DOHH2 (cell line): ENCODE data around the gene CREBRF.

Experiments
- H3F3A ChIP-seq: fragments of 200-600 bp; sonication (generic), shearing (Covaris generic); 2 replicates; pipeline ENCODE4 v1.6.0; 2016; ENCODE audit warnings: antibody characterized with exemption, mild to moderate bottlenecking; ENCODE audit not compliant: control insufficient read depth, insufficient read depth
- H3K27ac ChIP-seq: fragments of 200-600 bp; sonication (generic); 2 replicates; pipeline ENCODE4 v1.5.1; 2014; ENCODE audit warnings: low read depth, mild to moderate bottlenecking, low read length, moderate library complexity
- H3K27me3 ChIP-seq: fragments of 200-600 bp; sonication (generic); 2 replicates; pipeline ENCODE4 v1.6.1; 2014; ENCODE audit warnings: mild to moderate bottlenecking, low read length, mixed read lengths; ENCODE audit not compliant: control insufficient read depth
- H3K36me3 ChIP-seq: fragments of 200-600 bp; sonication (generic); 2 replicates; pipeline ENCODE4 v1.6.1; 2014; ENCODE audit warnings: mild to moderate bottlenecking, low read length, moderate library complexity, mixed read lengths; ENCODE audit not compliant: control insufficient read depth
- H3K4me1 ChIP-seq: fragments of 200-600 bp; sonication (generic); 2 replicates; pipeline ENCODE4 v1.6.1; 2014; ENCODE audit warnings: mild to moderate bottlenecking, low read length, mixed read lengths; ENCODE audit not compliant: control insufficient read depth
- H3K4me2 ChIP-seq: fragments of 200-600 bp; sonication (generic); 2 replicates; pipeline ENCODE4 v1.6.0; 2014; ENCODE audit warnings: mild to moderate bottlenecking, low read length, moderate library complexity
- H3K4me3 ChIP-seq: fragments of 200-600 bp; sonication (generic); 2 replicates; pipeline ENCODE4 v1.5.1; 2014; ENCODE audit warnings: mild to moderate bottlenecking, low read length, mixed read lengths
- H3K79me2 ChIP-seq: fragments of 200-600 bp; sonication (generic); 2 replicates; pipeline ENCODE4 v1.6.1; 2014; ENCODE audit warnings: mild to moderate bottlenecking, low read length, mixed read lengths; ENCODE audit not compliant: control insufficient read depth
- H3K9me2 ChIP-seq: fragments of 200-600 bp; sonication (generic); replicated peaks from 2 replicates; pipeline ENCODE4 v1.6.1; 2014; ENCODE audit warnings: mild to moderate bottlenecking, low read length, mixed read lengths; ENCODE audit not compliant: control insufficient read depth
- H3K9me3 ChIP-seq: fragments of 200-600 bp; sonication (generic); 2 replicates; pipeline ENCODE4 v1.6.1; 2014; ENCODE audit warnings: antibody characterized with exemption, low read length, mixed read lengths; ENCODE audit not compliant: control insufficient read depth, insufficient read depth
- H4K20me1 ChIP-seq: fragments of 200-600 bp; sonication (generic); 2 replicates; pipeline ENCODE4 v1.6.0; 2014; ENCODE audit warnings: low read depth, mild to moderate bottlenecking, antibody characterized with exemption, low read length, moderate library complexity; ENCODE audit not compliant: control insufficient read depth, insufficient read depth
- EZH2phosphoT487 ChIP-seq: fragments of 200-600 bp; sonication (generic); IDR thresholded peaks from 2 replicates; pipeline ENCODE4 v1.6.1; 2017; ENCODE audit warnings: borderline replicate concordance, mild to moderate bottlenecking, antibody characterized with exemption, low read length, moderate library complexity, mixed read lengths
- TF ChIP-seq, protein P1 (sequence below): fragments of 200-600 bp; sonication (generic); IDR thresholded peaks from one replicate; pipeline ENCODE4 v1.5.1; 2014; ENCODE audit warnings: antibody characterized with exemption, mild to moderate bottlenecking, low read depth, low read length; ENCODE audit not compliant: poor library complexity, severe bottlenecking

Gene CREBRF

DNA sequence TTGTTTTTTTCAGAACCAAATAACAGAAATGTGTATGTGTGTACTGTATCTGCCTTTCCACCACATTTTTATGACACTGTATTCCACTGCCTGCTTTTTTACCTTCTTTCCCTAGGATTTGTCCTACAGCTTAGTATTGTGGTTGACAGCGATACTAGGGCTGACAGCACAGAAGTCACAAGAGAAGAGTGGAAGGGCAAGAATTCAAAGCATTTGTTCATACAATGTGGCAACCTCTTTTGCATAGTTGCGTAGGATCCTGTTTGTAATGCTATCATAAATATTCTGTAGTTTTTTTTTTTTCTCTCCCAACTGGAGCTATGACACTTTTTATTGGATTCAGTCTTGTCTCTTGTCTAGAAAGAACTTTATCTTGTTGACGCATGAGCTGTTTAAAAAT lies 82.6 kb downstream of the CREBRF start:
- Histone ChIP-seq H3K4me3 (no peak overlapping the region), H3F3A (no peaks in the 10 kb centered on the region), H3K4me2 (no peak overlapping the region), H3K79me2 (no peaks in the 10 kb centered on the region), H3K27me3 (no peaks in the 10 kb centered on the region), H3K4me1 (0 out of 2 replicates have a peak, but pooled peaks cover under 1% of the 10 kb centered on the region), H4K20me1 (no peaks in the 10 kb centered on the region), H3K36me3 (no peaks in the 10 kb centered on the region), H3K9me2 (no peaks in the 10 kb centered on the region), H3K27ac (no peak overlapping the region), H3K9me3 (no peaks in the 10 kb centered on the region)
- TF ChIP-seq, protein P1, sequence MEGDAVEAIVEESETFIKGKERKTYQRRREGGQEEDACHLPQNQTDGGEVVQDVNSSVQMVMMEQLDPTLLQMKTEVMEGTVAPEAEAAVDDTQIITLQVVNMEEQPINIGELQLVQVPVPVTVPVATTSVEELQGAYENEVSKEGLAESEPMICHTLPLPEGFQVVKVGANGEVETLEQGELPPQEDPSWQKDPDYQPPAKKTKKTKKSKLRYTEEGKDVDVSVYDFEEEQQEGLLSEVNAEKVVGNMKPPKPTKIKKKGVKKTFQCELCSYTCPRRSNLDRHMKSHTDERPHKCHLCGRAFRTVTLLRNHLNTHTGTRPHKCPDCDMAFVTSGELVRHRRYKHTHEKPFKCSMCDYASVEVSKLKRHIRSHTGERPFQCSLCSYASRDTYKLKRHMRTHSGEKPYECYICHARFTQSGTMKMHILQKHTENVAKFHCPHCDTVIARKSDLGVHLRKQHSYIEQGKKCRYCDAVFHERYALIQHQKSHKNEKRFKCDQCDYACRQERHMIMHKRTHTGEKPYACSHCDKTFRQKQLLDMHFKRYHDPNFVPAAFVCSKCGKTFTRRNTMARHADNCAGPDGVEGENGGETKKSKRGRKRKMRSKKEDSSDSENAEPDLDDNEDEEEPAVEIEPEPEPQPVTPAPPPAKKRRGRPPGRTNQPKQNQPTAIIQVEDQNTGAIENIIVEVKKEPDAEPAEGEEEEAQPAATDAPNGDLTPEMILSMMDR = no peak
- no peak for TF ChIP-seq EZH2phosphoT487

DNA sequence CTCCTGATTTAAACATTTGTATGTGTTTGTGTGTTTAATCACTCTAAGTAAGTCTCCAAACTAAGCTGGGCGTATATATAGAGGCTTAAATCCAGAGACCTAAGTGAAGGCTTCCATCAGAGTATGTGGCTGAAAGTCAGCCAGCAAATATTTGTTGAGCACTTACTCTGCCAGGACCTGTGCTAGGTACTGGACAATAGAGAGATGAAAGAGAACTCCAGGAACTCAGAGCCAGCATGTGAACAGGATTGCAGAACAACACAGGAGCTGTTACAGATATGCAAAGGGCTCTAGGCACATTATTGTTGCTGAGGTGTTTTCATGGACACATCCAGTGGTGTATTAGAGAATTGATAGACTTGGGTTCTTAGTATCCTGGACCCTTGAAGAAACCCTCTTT lies 83.5 kb downstream of the CREBRF start:
- Histone ChIP-seq H3K4me3 (no peak overlapping the region), H3K9me2 (no peaks in the 10 kb centered on the region), H3K36me3 (no peaks in the 10 kb centered on the region; the same call in 1 of the 2 replicates), H3K9me3 (no peaks in the 10 kb centered on the region), H3K27ac (no peak overlapping the region), H3K4me2 (no peak overlapping the region), H3K27me3 (no peaks in the 10 kb centered on the region), H3K79me2 (peaks cover 2% of the 10 kb centered on the region), H3K4me1 (0 out of 2 replicates have a peak, but pooled peaks cover 6% of the 10 kb centered on the region), H4K20me1 (no peaks in the 10 kb centered on the region), H3F3A (no peaks in the 10 kb centered on the region)
- TF ChIP-seq EZH2phosphoT487 = no peak
- TF ChIP-seq, protein P1 = no peak

DNA sequence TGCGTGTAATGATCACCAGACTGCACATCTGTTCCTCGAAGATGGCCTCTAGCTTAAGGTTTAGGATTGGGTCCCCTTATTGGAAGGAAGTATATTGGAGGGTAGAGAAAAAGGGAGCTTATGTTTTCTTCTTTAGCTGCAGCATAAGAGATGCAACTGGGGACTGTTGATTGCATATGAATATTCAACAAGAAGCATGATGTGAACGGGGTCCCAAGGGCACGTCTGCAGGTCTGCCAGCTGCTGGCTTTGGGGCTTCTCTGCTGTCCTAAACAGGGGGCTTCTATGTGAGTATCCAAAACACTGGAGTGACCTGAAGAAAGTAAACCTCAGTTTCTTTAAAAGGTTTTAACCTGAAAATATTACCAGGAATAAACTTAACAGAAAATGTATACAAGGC lies 84.6 kb downstream of the CREBRF start:
- H3K9me3 ChIP-seq = no peaks in the 10 kb centered on the region
- H3K4me3 ChIP-seq = no peak overlapping the region

More for the DNA sequence above, 84.6 kb downstream of the CREBRF start:
- no peaks in the 10 kb centered on the region for H3K9me2 ChIP-seq
- H3F3A ChIP-seq = no peaks in the 10 kb centered on the region
- peaks cover 14% of the 10 kb centered on the region for H3K79me2 ChIP-seq
- TF ChIP-seq EZH2phosphoT487 = no peak
- TF ChIP-seq, protein P1 = no peak
- H3K4me2 ChIP-seq = no peak overlapping the region
- H3K27ac ChIP-seq = no peak overlapping the region
- H3K36me3 ChIP-seq = peaks cover 2% of the 10 kb centered on the region
- peaks cover 14% of the 10 kb centered on the region for H3K4me1 ChIP-seq
- no peaks in the 10 kb centered on the region for H3K27me3 ChIP-seq
- no peaks in the 10 kb centered on the region for H4K20me1 ChIP-seq
